RWPE2 (cell line): ENCODE results near the gene MMRN2.

Source experiments
- ATAC-seq: fragments of 200-7000 bp; cut with Tn5 transposase; 3 replicates; pipeline ENCODE4 v1.9.1; 2021; ENCODE audit warnings: low read depth
- DNase-seq: peaks from one replicate; pipeline ENCODE4 v3.0.0-alpha.2; 2020; ENCODE audit warnings: low spot score
- H3K27ac ChIP-seq: fragments of 450-650 bp; 2 replicates; pipeline ENCODE4 v1.5.1; 2017; ENCODE audit warnings: mild to moderate bottlenecking; ENCODE audit not compliant: poor library complexity, severe bottlenecking
- H3K27me3 ChIP-seq: fragments of 250-450 bp; sonication (Bioruptor Pico); 2 replicates; pipeline ENCODE4 v1.5.1; 2021; ENCODE audit warnings: mild to moderate bottlenecking, moderate library complexity; ENCODE audit not compliant: insufficient read depth, poor library complexity, severe bottlenecking
- H3K36me3 ChIP-seq: fragments of 250-450 bp; sonication (Bioruptor Pico); 2 replicates; pipeline ENCODE4 v1.5.1; 2020; ENCODE audit warnings: low read depth, mild to moderate bottlenecking, moderate library complexity
- H3K4me1 ChIP-seq: fragments of 250-450 bp; sonication (Bioruptor Pico); 2 replicates; pipeline ENCODE4 v1.5.1; 2021; ENCODE audit warnings: mild to moderate bottlenecking, moderate library complexity; ENCODE audit not compliant: insufficient read depth, poor library complexity, severe bottlenecking
- H3K4me3 ChIP-seq: fragments of 250-450 bp; sonication (Bioruptor Pico); 2 replicates; pipeline ENCODE4 v1.5.1; 2021; ENCODE audit warnings: mild to moderate bottlenecking, moderate library complexity; ENCODE audit not compliant: severe bottlenecking
- H3K9me3 ChIP-seq: fragments of 250-450 bp; sonication (Bioruptor Pico); 2 replicates; pipeline ENCODE4 v1.5.1; 2021; ENCODE audit warnings: mild to moderate bottlenecking, moderate library complexity; ENCODE audit not compliant: severe bottlenecking
- TF ChIP-seq, protein P1 (sequence below): fragments of 450-650 bp; IDR thresholded peaks from one replicate; pipeline ENCODE4 v1.5.1; 2017; ENCODE audit warnings: mild to moderate bottlenecking, moderate library complexity; ENCODE audit not compliant: poor library complexity, severe bottlenecking

The MMRN2 gene

DNA sequence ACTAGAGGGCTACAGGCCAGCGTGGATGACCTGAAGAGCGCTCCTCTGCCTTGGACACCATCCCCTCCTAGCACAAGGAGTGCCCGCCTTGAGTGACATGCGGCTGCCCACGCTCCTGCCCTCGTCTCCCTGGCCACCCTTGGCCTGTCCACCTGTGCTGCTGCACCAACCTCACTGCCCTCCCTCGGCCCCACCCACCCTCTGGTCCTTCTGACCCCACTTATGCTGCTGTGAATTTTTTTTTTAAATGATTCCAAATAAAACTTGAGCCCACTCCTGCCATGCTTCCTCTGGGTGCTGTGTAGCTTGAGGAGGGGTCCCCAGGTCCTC, 5.5 kb upstream of the MMRN2 start:
- H3K4me3 ChIP-seq, result no peak overlapping the region
- H3K4me1 ChIP-seq, result peaks cover 35% of the 10 kb centered on the region
- H3K27me3 ChIP-seq, result no peaks in the 10 kb centered on the region
- TF ChIP-seq, protein P1, sequence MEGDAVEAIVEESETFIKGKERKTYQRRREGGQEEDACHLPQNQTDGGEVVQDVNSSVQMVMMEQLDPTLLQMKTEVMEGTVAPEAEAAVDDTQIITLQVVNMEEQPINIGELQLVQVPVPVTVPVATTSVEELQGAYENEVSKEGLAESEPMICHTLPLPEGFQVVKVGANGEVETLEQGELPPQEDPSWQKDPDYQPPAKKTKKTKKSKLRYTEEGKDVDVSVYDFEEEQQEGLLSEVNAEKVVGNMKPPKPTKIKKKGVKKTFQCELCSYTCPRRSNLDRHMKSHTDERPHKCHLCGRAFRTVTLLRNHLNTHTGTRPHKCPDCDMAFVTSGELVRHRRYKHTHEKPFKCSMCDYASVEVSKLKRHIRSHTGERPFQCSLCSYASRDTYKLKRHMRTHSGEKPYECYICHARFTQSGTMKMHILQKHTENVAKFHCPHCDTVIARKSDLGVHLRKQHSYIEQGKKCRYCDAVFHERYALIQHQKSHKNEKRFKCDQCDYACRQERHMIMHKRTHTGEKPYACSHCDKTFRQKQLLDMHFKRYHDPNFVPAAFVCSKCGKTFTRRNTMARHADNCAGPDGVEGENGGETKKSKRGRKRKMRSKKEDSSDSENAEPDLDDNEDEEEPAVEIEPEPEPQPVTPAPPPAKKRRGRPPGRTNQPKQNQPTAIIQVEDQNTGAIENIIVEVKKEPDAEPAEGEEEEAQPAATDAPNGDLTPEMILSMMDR, result no peak
- no peaks in the 10 kb centered on the region; the same call in 1 of the 2 replicates for H3K36me3 ChIP-seq
- H3K27ac ChIP-seq, result no peak overlapping the region
- no peak for ATAC-seq
- H3K9me3 ChIP-seq, result no peaks in the 10 kb centered on the region
- DNase-seq, result no peak

DNA sequence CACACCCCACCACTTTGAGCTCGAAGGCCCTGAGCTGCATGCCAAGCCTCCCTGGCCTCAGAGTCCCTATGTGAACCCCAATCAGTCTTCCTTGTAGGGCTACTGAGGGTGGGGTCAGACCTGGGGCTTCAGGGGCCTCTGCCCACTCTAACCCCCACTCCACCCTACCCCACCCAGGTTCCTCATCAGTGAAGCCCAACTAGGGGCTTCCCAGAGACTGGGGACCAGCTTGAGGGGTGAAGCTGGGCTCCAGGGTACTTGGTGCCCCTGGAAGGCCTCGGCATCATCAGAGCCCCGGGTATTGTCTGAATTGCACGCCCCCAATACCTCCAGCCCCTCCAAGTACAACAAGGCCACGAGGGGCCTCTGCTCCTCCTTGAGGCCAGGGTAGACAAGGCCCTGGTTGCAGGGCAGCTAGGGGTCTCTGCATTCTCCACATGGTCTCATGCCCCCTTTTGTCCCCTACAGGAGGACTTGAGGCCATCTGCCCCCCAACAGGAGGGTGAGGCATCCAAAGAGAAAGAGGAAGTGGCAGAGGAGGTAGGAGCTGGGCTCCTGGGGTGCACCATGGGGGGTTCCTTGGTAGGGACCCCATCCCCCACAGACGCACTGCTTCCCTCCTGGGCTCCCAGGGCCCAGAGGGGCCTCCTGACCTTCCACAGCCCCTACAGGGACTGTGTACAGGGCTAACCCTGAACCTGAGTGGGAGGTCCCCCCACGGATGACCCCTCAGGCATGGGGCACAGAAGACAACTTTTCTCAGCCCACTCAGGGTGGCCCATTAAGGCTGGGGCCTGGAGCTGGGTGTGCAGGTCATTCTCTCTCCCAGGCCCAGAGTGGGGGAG, 4.9 kb upstream of the MMRN2 start:
- H3K27me3 ChIP-seq, result no peaks in the 10 kb centered on the region

DNA sequence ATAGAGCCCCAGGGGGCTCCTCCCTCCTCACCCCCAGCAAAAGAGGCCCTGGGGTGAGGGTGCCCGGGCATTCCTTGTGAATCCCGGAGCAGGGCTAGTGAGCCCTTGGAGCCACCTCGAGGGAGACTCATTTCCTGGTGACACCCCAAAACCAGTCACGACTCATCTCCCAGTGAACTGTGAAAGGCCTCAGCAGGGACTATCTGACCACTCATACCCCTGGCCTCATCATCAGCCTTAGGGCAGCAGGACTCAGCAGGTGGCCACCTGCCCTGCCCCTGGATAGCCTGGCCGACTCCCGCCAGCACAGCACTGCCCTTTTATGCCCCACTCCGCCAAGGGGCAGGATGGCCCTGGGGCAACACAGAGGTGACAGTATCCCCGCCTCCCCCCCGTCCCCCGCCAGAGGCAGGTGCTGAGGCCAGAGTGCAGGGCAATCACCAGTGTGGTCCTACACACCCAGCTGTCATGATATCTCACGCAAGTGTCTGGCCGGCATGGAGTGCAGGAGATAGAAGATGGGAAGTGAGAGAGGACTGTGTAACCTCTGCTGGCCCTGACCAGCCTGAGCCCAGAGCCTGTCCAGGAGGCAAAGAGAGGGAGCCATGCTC, 4.2 kb upstream of the MMRN2 start:
- ATAC-seq, result no peak
- Histone ChIP-seq H3K9me3 (no peaks in the 10 kb centered on the region), H3K36me3 (no peaks in the 10 kb centered on the region; the same call in 1 of the 2 replicates), H3K4me3 (no peak overlapping the region), H3K27me3 (no peaks in the 10 kb centered on the region), H3K4me1 (peaks cover 26% of the 10 kb centered on the region), H3K27ac (no peak overlapping the region)
- DNase-seq, result no peak
- TF ChIP-seq, protein P1, result no peak

More for the DNA sequence above, 4.9 kb upstream of the MMRN2 start:
- Histone ChIP-seq H3K4me1 (peaks cover 30% of the 10 kb centered on the region), H3K9me3 (no peaks in the 10 kb centered on the region), H3K27ac (no peak overlapping the region), H3K4me3 (no peak overlapping the region), H3K36me3 (no peaks in the 10 kb centered on the region; the same call in 1 of the 2 replicates)
- no peak for ATAC-seq
- TF ChIP-seq, protein P1, result no peak
- DNase-seq, result no peak

DNA sequence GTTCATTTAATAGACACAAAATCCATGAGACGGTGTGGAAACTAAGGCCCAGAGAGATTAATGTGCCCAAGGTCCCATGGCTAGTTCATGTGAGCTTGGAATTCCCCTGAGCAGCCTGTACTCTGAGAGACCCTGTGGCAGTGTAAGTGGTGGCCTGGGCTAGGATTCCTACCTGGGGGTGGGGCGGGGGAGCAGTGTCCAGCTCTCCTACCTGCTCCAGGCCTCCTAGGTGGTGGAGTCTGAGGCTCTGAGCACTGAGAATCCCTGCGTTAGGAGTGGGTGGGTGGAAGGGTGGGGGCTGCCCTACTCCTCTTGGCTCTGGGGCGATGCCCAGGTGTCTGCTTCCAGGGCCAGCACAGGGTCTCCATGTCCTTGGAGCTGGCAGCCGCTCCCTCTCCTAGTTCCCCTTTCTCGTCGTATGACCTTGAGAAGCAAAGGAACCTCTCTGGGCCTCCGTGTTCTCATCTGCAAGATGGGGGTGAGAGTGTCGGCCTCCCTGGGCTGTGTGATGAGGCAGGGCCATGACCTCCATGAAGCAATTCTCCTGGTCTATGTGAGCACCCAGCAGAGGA, 3.5 kb upstream of the MMRN2 start:
- Histone ChIP-seq H3K27me3 (no peaks in the 10 kb centered on the region), H3K9me3 (no peaks in the 10 kb centered on the region), H3K4me1 (peaks cover 23% of the 10 kb centered on the region), H3K4me3 (no peak overlapping the region), H3K36me3 (no peaks in the 10 kb centered on the region; the same call in 1 of the 2 replicates), H3K27ac (no peak overlapping the region)
- DNase-seq (no peak), ATAC-seq (no peak)
- TF ChIP-seq, protein P1, result no peak
